PFSK-1 (cell line): ENCODE measurements around the gene LCNL1.

ENCODE experiments used
- FOXP2 ChIP-seq: optimal IDR thresholded peaks from 2 replicates; pipeline ENCODE3; 2011; ENCODE audit warnings: borderline replicate concordance, control low read depth, inconsistent platforms; ENCODE audit not compliant: insufficient read depth; ENCODE audit errors: extremely low read length, extremely low read depth
- POLR2AphosphoS5 ChIP-seq: IDR thresholded peaks from 2 replicates; pipeline ENCODE4 v1.6.1; 2012; ENCODE audit warnings: low read depth, mild to moderate bottlenecking, control low read depth, low read length, moderate library complexity
- SIN3A ChIP-seq: IDR thresholded peaks from 2 replicates; pipeline ENCODE4 v1.6.1; 2012; ENCODE audit warnings: mild to moderate bottlenecking, low read length, moderate library complexity, borderline replicate concordance; ENCODE audit not compliant: insufficient read depth
- TAF1 ChIP-seq: IDR thresholded peaks from 2 replicates; pipeline ENCODE4 v1.6.1; 2012; ENCODE audit warnings: low read length, control low read depth, borderline replicate concordance; ENCODE audit not compliant: insufficient read depth
- TF ChIP-seq, protein P1 (sequence below), 2 experiments: IDR thresholded peaks; 2 replicates each; pipeline versions ENCODE4 v1.6.1 to v1.8.0; 2011 to 2012; ENCODE audit warnings: low read depth in 2 of 2, low read length in 2 of 2, control low read depth in 1 of 2, inconsistent platforms in 1 of 2, mild to moderate bottlenecking in 1 of 2, moderate library complexity in 1 of 2; ENCODE audit not compliant: insufficient read depth in 1 of 2

The LCNL1 gene

DNA sequence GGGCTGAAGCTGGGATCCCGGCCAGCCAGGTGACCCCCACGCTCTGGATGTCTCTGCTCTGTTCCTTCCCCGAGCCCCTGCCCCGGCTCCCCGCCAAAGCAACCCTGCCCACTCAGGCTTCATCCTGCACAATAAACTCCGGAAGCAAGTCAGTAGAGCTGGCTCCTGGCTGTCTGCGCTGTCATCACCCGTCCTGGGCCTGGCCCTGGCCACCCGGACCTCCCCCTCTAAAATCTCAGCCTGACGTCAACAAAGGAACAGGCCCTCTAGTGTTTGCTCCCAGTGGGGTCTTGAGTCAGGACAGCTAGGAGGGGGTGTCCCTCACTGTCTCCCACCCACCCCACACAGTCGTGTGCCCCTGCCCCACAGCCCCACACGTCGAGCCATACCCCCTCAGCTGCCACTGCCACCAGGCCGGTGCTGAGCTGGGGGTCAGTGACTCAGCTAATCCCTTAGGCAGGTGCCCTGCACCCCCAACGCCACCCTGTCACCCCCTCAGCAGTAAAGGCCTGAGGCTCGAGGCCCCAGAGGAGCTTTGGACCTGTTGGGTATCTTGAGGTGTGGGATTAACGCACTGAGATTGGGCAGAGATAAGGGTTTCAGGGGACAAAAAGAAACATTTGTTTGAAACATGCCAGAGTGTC, 1.1 kb upstream of the LCNL1 start:
- TF ChIP-seq SIN3A (no peak), POLR2AphosphoS5 (no peak), TAF1 (no peak), FOXP2 (no peak)
- TF ChIP-seq, protein P1, sequence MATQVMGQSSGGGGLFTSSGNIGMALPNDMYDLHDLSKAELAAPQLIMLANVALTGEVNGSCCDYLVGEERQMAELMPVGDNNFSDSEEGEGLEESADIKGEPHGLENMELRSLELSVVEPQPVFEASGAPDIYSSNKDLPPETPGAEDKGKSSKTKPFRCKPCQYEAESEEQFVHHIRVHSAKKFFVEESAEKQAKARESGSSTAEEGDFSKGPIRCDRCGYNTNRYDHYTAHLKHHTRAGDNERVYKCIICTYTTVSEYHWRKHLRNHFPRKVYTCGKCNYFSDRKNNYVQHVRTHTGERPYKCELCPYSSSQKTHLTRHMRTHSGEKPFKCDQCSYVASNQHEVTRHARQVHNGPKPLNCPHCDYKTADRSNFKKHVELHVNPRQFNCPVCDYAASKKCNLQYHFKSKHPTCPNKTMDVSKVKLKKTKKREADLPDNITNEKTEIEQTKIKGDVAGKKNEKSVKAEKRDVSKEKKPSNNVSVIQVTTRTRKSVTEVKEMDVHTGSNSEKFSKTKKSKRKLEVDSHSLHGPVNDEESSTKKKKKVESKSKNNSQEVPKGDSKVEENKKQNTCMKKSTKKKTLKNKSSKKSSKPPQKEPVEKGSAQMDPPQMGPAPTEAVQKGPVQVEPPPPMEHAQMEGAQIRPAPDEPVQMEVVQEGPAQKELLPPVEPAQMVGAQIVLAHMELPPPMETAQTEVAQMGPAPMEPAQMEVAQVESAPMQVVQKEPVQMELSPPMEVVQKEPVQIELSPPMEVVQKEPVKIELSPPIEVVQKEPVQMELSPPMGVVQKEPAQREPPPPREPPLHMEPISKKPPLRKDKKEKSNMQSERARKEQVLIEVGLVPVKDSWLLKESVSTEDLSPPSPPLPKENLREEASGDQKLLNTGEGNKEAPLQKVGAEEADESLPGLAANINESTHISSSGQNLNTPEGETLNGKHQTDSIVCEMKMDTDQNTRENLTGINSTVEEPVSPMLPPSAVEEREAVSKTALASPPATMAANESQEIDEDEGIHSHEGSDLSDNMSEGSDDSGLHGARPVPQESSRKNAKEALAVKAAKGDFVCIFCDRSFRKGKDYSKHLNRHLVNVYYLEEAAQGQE (IDR thresholded peaks at IDR 0.05; ENCODE audit: insufficient read depth in 1 of 2, low read depth in 2 of 2, low read length in 2 of 2), result no peak

DNA sequence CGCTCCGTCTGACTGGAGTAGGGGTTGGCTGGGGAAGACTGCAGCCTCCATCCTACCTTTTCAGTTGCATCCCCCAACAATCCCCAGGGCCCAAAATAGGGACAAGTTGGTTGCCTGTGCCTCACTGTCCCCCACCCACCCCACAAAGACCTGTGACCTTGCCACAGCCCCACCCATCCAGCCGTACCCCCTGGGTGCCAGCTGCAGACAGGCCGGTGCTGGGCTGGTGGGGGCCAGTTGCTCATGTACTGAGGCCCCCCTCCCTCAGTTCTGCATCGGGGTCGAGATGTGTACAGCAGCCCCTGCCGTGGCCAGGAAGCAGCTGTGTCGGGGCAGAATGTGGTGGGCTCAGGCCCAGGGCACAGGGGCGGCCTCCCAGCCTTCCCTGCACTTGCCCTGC, 374 bp downstream of the LCNL1 start:
- TF ChIP-seq SIN3A (no peak), POLR2AphosphoS5 (no peak), FOXP2 (no peak)

DNA sequence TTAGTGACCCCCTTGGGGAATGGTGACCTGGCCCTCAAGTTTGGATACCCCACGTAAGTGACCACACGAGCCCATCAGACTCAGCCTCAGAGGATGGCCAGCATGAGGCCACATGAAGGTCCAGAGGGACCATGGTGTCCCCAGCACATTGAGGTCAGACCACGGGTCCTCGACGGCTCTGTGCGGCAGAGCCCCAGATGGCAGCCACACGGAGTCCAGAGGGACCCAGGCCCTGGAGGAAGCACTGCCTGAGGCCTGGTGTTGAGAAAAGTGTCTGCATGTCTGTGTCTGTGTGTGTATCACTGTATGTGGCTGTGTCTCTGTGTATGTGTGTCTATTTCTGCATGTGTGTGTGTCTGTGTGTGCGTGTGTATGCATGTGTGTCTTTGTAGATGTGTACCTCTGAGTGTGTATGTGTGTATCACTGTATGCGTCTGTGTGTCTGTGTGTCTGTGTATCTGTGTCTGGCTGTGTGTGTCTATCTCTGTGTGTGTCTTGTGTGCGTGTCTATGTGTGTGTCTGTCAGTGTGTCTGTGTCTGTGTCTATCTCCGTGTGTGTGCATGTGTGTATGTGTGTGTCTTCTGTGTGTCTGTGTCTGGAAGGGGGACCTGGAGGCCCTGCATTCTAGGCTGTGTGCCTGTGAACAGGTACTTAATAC, 992 bp downstream of the LCNL1 start:
- TF ChIP-seq, protein P1 (IDR thresholded peaks at IDR 0.05; ENCODE audit: insufficient read depth in 1 of 2, low read depth in 2 of 2, low read length in 2 of 2), result no peak
- no peak for TF ChIP-seq POLR2AphosphoS5
- TF ChIP-seq FOXP2, result no peak
- no peak for TF ChIP-seq SIN3A
- TF ChIP-seq TAF1, result no peak

DNA sequence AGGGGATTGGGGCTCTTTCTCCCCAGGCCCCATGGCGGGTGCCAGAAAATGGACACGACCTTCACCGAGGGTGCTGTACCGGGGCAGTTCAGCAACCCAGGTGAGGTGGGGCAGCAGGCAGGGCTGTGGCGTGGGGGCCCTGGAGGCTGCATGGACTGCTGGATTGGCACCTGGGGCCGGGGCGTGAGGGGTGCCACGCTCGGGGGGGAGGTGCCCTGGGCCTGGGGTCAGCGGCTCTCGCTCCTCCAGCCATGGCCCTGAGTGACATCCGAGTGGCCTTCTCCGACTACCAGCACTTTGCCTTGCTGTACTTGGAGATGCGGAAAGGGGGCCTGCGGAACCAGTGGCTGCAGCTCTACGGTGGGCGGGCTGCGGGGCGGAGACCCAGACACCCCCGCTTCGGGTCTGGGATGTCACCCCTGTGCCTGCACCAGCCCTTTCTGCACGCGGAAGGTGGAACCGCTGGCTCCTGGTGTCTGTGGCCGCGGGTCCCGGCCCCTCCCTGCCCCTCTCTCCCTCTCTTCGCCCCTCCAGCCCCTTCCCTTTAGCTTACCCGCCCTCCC, 1.8 kb downstream of the LCNL1 start:
- no peak for TF ChIP-seq POLR2AphosphoS5
- no peak for TF ChIP-seq TAF1
- TF ChIP-seq, protein P1 (IDR thresholded peaks at IDR 0.05; ENCODE audit: insufficient read depth in 1 of 2, low read depth in 2 of 2, low read length in 2 of 2), result no peak
- TF ChIP-seq FOXP2, result no peak
- TF ChIP-seq SIN3A, result no peak

DNA sequence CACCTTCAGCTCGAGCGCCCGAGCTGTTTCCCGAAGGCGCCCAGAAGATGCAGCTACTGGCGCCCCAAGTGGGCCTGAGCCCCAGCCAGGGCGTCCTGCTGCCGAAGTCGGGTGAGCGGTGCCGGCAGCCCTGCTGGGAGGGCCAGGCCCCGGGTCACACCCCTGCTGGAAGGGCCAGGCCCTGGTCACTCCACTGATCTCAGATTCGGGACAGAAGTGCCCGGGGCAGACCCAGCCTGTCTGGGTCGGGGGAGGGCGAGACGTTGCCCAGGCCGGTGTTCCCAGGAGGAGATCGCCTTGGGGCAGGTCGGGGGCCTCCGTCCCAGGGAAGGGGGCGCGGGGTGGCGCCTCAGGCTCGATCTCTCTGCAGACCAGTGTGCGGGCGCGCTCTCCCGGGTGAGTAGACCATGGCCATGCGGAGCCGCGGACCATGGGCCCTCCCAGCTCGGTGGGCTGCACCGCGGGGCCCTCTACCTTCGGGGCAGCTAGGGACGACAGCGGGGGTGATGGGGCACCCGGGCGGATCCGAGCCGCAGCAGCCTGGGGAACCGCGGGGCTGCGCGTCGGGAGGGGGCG, 2.3 kb downstream of the LCNL1 start:
- TF ChIP-seq POLR2AphosphoS5 (no peak), FOXP2 (no peak), SIN3A (no peak), TAF1 (no peak)
- TF ChIP-seq, protein P1 (IDR thresholded peaks at IDR 0.05; ENCODE audit: insufficient read depth in 1 of 2, low read depth in 2 of 2, low read length in 2 of 2), result no peak
